ENCODE results near the gene PLAAT1.

The PLAAT1 gene

GRCh38 chr3:193253986-193254660, 13.1 kb downstream of the PLAAT1 start:
- no peak for DNase-seq

GRCh38 chr3:193261970-193262369, 20.9 kb downstream of the PLAAT1 start:
- no peak for DNase-seq

GRCh38 chr3:193262707-193263106, 21.7 kb downstream of the PLAAT1 start:
- DNase-seq = no peak

- no peak for DNase-seq
Observed at GRCh38 chr3:193269343-193270028, 28.5 kb downstream of the PLAAT1 start.

GRCh38 chr3:193270451-193270850, 29.4 kb downstream of the PLAAT1 start:
- no peak for DNase-seq

- no peak for DNase-seq
Observed at GRCh38 chr3:193271101-193271840, 30.2 kb downstream of the PLAAT1 start.

- no peak for DNase-seq
Observed at GRCh38 chr3:193292386-193292785, 51.4 kb downstream of the PLAAT1 start.

GRCh38 chr3:193295985-193296384, 55.0 kb downstream of the PLAAT1 start:
- no peak for DNase-seq

- DNase-seq = peak in 1 of 5 experiments; percentile 63
Observed at GRCh38 chr3:193297421-193297820, 56.4 kb downstream of the PLAAT1 start.

- DNase-seq = no peak
Observed at GRCh38 chr3:193301433-193301832, 60.4 kb downstream of the PLAAT1 start.

- DNase-seq = no peak
Observed at GRCh38 chr3:193305356-193305755, 64.3 kb downstream of the PLAAT1 start.

GRCh38 chr3:193310914-193311723, 70.1 kb downstream of the PLAAT1 start:
- no peak for DNase-seq

GRCh38 chr3:193313061-193313958, 72.3 kb downstream of the PLAAT1 start:
- no peak for DNase-seq

GRCh38 chr3:193314161-193314560, 73.1 kb downstream of the PLAAT1 start:
- no peak for DNase-seq

GRCh38 chr3:193317682-193318300, 76.8 kb downstream of the PLAAT1 start:
- no peak for DNase-seq

Data from T-helper 2 cell (primary cell).